Measurements from ENCODE around the gene CECR2. TPM values are rescaled to one million over a fixed set of nuclear protein-coding genes. Genes with fewer than 3 reads are reported as not detected.

CECR2 gene
- total RNA-seq, 1 experiment from 2014 or later, result 154 TPM

DNA sequence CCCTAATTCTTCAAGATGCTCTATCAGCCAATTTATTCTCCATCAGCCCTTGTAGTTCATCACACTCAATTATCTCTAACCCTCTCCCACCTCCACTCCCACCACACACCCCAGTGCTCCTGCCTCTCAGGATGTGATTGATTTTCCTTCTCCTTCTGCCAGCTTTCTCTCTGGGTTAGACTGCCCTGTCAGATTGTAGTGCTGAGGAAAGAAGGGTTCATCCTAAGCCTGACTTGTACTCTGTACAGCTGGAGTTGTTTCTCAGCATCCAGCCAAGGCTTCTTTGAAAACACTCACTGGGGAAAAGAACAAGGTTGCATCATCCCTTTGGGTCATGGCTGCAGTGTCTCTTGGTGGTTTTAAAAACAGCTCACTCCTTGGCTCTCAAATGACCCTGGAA is 61.2 kb downstream of the CECR2 start:
- no peak for DNase-seq
- Histone ChIP-seq H3K14ac (ENCODE audit: insufficient read depth, low read length) (no peak overlapping the region), H2BK20ac (ENCODE audit: low read depth, low read length, poor library complexity, severe bottlenecking) (no peak overlapping the region), H4K5ac (ENCODE audit: insufficient read length, low read depth, low read length) (no peak overlapping the region), H2BK5ac (ENCODE audit: insufficient read length, low read length) (no peak overlapping the region), H4K8ac (replicated peaks; ENCODE audit: insufficient read length, low read depth, low read length) (no peak overlapping the region), H3K27ac (ENCODE audit: insufficient read length, low read depth, low read length) (no peak overlapping the region), H3K18ac (ENCODE audit: insufficient read length, low read depth, low read length) (no peak overlapping the region), H2AK5ac (ENCODE audit: insufficient read length, low read length) (no peak overlapping the region), H3T11ph (ENCODE audit: low read length) (no peak overlapping the region), H3K4me2 (ENCODE audit: insufficient read depth, insufficient read length, low read length) (no peak overlapping the region), H3K4ac (ENCODE audit: low read depth, low read length) (no peak overlapping the region), H2BK120ac (ENCODE audit: low read depth, low read length, poor library complexity, severe bottlenecking) (no peak overlapping the region), H4K91ac (ENCODE audit: insufficient read length, low read depth, low read length) (no peak overlapping the region), H3K23ac (ENCODE audit: insufficient read length, low read depth, low read length) (no peak overlapping the region), H2AFZ (ENCODE audit: low read length) (no peak overlapping the region), H3K56ac (ENCODE audit: insufficient read length, low read depth, low read length) (no peak overlapping the region), H3K79me1 (ENCODE audit: insufficient read depth, low read depth, low read length, poor library complexity, severe bottlenecking) (peaks cover 17% of the 10 kb centered on the region), H3K23me2 (ENCODE audit: insufficient read length, low read depth, low read length, poor library complexity, severe bottlenecking) (no peaks in the 10 kb centered on the region), H3K79me2 (ENCODE audit: insufficient read depth, low read length) (peaks cover 73% of the 10 kb centered on the region), H3K27me3 (ENCODE audit: insufficient read depth, low read length) (no peaks in the 10 kb centered on the region), H3K9ac (ENCODE audit: extremely low read depth, insufficient read length, low read length) (no peak overlapping the region), H2BK12ac (ENCODE audit: insufficient read length, low read depth, low read length) (no peak overlapping the region), H3K9me3 (ENCODE audit: control insufficient read depth, low read depth, low read length) (no peaks in the 10 kb centered on the region), H3K4me1 (ENCODE audit: insufficient read depth, low read length) (peaks cover 13% of the 10 kb centered on the region), H4K20me1 (ENCODE audit: control insufficient read depth, insufficient read depth, insufficient read length) (peaks cover 2% of the 10 kb centered on the region), H2BK15ac (ENCODE audit: low read depth, low read length) (no peak overlapping the region)
- TF ChIP-seq, protein P1, sequence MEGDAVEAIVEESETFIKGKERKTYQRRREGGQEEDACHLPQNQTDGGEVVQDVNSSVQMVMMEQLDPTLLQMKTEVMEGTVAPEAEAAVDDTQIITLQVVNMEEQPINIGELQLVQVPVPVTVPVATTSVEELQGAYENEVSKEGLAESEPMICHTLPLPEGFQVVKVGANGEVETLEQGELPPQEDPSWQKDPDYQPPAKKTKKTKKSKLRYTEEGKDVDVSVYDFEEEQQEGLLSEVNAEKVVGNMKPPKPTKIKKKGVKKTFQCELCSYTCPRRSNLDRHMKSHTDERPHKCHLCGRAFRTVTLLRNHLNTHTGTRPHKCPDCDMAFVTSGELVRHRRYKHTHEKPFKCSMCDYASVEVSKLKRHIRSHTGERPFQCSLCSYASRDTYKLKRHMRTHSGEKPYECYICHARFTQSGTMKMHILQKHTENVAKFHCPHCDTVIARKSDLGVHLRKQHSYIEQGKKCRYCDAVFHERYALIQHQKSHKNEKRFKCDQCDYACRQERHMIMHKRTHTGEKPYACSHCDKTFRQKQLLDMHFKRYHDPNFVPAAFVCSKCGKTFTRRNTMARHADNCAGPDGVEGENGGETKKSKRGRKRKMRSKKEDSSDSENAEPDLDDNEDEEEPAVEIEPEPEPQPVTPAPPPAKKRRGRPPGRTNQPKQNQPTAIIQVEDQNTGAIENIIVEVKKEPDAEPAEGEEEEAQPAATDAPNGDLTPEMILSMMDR (conservative IDR thresholded peaks at IDR 0.05), result no peak
- H3K27me3 Mint-ChIP-seq (ENCODE audit: low read depth), result no peaks in the 10 kb centered on the region
- H3K27ac Mint-ChIP-seq, result peak overlapping the region; percentile 84 to 96 (median 89); a peak in 6 of 7 replicates
- peaks cover 0 to 8% (median 3%) of the 10 kb centered on the region in 3 experiments; a peak in 6 of 7 replicates for H3K36me3 Mint-ChIP-seq (ENCODE audit: insufficient read depth in 1 of 3, low read depth in 3 of 3)
- 0 out of 5 replicates have a peak overlapping the region, but pooled peaks of 1 of the 2 experiments have one; percentile 16 for H3K4me3 Mint-ChIP-seq
- H3K9me3 Mint-ChIP-seq, result no peaks in the 10 kb centered on the region
- peaks cover 60 to 64% of the 10 kb centered on the region in 2 experiments for H3K4me1 Mint-ChIP-seq
